HEK293 (cell line): Measurements from ENCODE around the gene TBX10.

Source experiments
- CTCF ChIP-seq: fragments of 450-650 bp; formaldehyde crosslinking; IDR thresholded peaks from 2 replicates; pipeline ENCODE4 v1.5.1; 2016; ENCODE audit warnings: missing biosample characterization, missing genetic modification characterization
- ZNF138 ChIP-seq: fragments of 450-650 bp; formaldehyde crosslinking; IDR thresholded peaks from 2 replicates; pipeline ENCODE4 v1.5.1; 2016; ENCODE audit warnings: missing biosample characterization, missing genetic modification characterization, borderline replicate concordance
- ZNF239 ChIP-seq: fragments of 450-650 bp; formaldehyde crosslinking; IDR thresholded peaks from 2 replicates; pipeline ENCODE4 v1.5.1; 2016; ENCODE audit warnings: missing biosample characterization, missing genetic modification characterization

DNA sequence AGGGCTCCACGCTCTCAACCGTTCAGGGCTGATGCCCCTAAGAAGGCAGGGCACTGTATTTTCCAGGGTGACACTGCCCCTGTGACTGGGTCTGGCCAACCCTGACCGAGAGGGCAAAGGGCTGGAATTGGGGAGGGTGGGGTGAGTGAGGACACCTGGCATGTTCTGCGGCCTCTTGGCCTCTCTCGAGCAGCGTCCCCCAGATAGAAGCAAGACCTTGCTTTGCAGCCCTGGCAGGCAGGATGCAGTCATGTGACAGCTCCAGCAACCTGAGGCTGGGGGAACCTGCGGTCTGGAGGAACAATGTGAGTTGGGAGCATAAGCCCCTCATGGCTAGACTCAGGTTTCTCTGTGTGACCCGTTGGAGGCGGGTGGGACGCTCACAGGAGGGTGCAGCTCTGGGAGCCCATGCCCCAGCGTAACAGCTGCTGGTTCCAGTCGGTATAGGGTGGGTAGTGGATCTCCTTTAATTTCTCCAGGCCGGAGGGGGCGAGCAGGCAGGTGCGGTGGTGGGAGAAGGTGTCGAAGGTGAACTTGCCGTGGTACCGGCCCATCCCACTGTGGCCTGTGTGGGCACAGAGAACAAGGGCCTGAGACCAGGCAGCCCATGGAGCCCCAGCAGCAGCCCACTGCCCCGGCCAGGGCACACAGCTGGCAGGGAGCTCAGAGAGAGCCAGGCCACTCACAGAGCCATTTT lies 23.4 kb upstream of the TBX10 start:
- TF ChIP-seq ZNF138 (no peak), CTCF (tag by site-specific recombination) (no peak), ZNF239 (tag by site-specific recombination) (no peak)
